NT2/D1 (cell line): ENCODE measurements around the gene DCPS.
"Not testable (repeated sequence)": the region's sequence is repeated elsewhere in the genome, so short reads cannot be mapped to it uniquely, and the experiment has no call there.

Source experiments
- DNase-seq: peaks from one replicate; pipeline ENCODE4 v3.0.0-alpha.2; 2011; ENCODE audit warnings: low read depth, low spot score
- H3K27me3 ChIP-seq: 2 replicates; pipeline ENCODE4 v1.6.0; 2011; ENCODE audit warnings: mild to moderate bottlenecking; ENCODE audit not compliant: insufficient read length, insufficient read depth
- H3K36me3 ChIP-seq: 2 replicates; pipeline ENCODE4 v1.6.1; 2011; ENCODE audit warnings: mild to moderate bottlenecking, low read length, mixed read lengths; ENCODE audit not compliant: insufficient read depth, insufficient read length
- H3K4me1 ChIP-seq: 2 replicates; pipeline ENCODE4 v1.5.1; 2011; ENCODE audit not compliant: insufficient read depth, insufficient read length
- H3K4me3 ChIP-seq: 2 replicates; pipeline ENCODE4 v1.5.1; 2011; ENCODE audit warnings: low read depth; ENCODE audit not compliant: insufficient read length
- H3K9ac ChIP-seq: 2 replicates; pipeline ENCODE4 v1.6.0; 2011; ENCODE audit warnings: low read depth; ENCODE audit not compliant: insufficient read length
- H3K9me3 ChIP-seq: 2 replicates; pipeline ENCODE4 v1.5.1; 2011; ENCODE audit warnings: mild to moderate bottlenecking, low read length; ENCODE audit not compliant: insufficient read depth
- SUZ12 ChIP-seq: IDR thresholded peaks from 2 replicates; pipeline ENCODE4 v1.6.1; 2011; ENCODE audit not compliant: insufficient read length, insufficient read depth; ENCODE audit errors: extremely low read depth
- YY1 ChIP-seq: IDR thresholded peaks from 2 replicates; pipeline ENCODE4 v1.6.1; 2011; ENCODE audit not compliant: insufficient read length, insufficient read depth
- ZNF274 ChIP-seq: IDR thresholded peaks from 2 replicates; pipeline ENCODE4 v1.6.1; 2011; ENCODE audit warnings: mild to moderate bottlenecking, low read depth, low read length

Gene DCPS

GRCh38 chr11:126375726-126376125 lies 71.9 kb downstream of the DCPS start:
- no peak for TF ChIP-seq YY1
- TF ChIP-seq ZNF274: no peak
- TF ChIP-seq SUZ12: no peak
- Histone ChIP-seq H3K9me3 (no peaks in the 10 kb centered on the region), H3K9ac (no peak overlapping the region), H3K27me3 (no peaks in the 10 kb centered on the region), H3K4me3 (no peak overlapping the region), H3K36me3 (no peaks in the 10 kb centered on the region), H3K4me1 (no peaks in the 10 kb centered on the region)
- DNase-seq: no peak

GRCh38 chr11:126378763-126379162 lies 74.9 kb downstream of the DCPS start:
- TF ChIP-seq SUZ12 (no peak), YY1 (no peak), ZNF274 (no peak)
- Histone ChIP-seq H3K9ac (no peak overlapping the region), H3K27me3 (no peaks in the 10 kb centered on the region), H3K36me3 (no peaks in the 10 kb centered on the region), H3K4me3 (no peak overlapping the region), H3K4me1 (peaks cover 3% of the 10 kb centered on the region), H3K9me3 (no peaks in the 10 kb centered on the region)
- DNase-seq: no peak

- no peaks in the 10 kb centered on the region for H3K36me3 ChIP-seq
- peaks cover 3% of the 10 kb centered on the region for H3K4me1 ChIP-seq
- no peaks in the 10 kb centered on the region for H3K9me3 ChIP-seq
- H3K9ac ChIP-seq: no peak overlapping the region
- TF ChIP-seq SUZ12 (no peak), ZNF274 (no peak), YY1 (no peak)
- DNase-seq: no peak
- no peak overlapping the region for H3K4me3 ChIP-seq
- H3K27me3 ChIP-seq: no peaks in the 10 kb centered on the region
These were observed 77.0 kb downstream of the DCPS start for GRCh38 chr11:126380909-126381308.

- not testable (repeated sequence) for H3K36me3 ChIP-seq, H3K9me3 ChIP-seq, DNase-seq, H3K4me3 ChIP-seq, H3K27me3 ChIP-seq, H3K4me1 ChIP-seq, H3K9ac ChIP-seq
These were observed 78.1 kb downstream of the DCPS start for GRCh38 chr11:126381960-126382359.

- not testable (repeated sequence) for H3K9me3 ChIP-seq, H3K4me3 ChIP-seq, H3K9ac ChIP-seq, H3K4me1 ChIP-seq, DNase-seq, H3K36me3 ChIP-seq, H3K27me3 ChIP-seq
These were observed 78.8 kb downstream of the DCPS start for GRCh38 chr11:126382641-126383040.

GRCh38 chr11:126383339-126384335 lies 79.8 kb downstream of the DCPS start:
- Histone ChIP-seq H3K36me3 (no peaks in the 10 kb centered on the region), H3K9ac (no peak overlapping the region), H3K9me3 (no peaks in the 10 kb centered on the region), H3K4me1 (peaks cover 9% of the 10 kb centered on the region), H3K27me3 (no peaks in the 10 kb centered on the region), H3K4me3 (no peak overlapping the region)
- no peak for DNase-seq
- TF ChIP-seq ZNF274: no peak

- H3K4me1 ChIP-seq: peaks cover 9% of the 10 kb centered on the region
- H3K4me3 ChIP-seq: no peak overlapping the region
- DNase-seq: no peak
- no peak overlapping the region for H3K9ac ChIP-seq
- no peaks in the 10 kb centered on the region for H3K9me3 ChIP-seq
- no peaks in the 10 kb centered on the region for H3K36me3 ChIP-seq
- no peak for TF ChIP-seq ZNF274
- no peaks in the 10 kb centered on the region for H3K27me3 ChIP-seq
These were observed 80.7 kb downstream of the DCPS start for GRCh38 chr11:126384449-126385070.
